HL-60 (cell line): ENCODE results near the gene AGBL4.
A peak's percentile ranks its signal among the peaks of the same experiment; 100 is the strongest.

Experiments
- DNase-seq, 2 experiments: peaks; one replicate each; pipeline ENCODE4 v3.0.0-alpha.2; 2010 to 2020; ENCODE audit warnings: low read depth in 1 of 2, low spot score in 1 of 2
- H3K27ac ChIP-seq: fragments of 250-450 bp; sonication (Bioruptor Pico); replicated peaks from 2 replicates; pipeline ENCODE4 v1.5.1; 2020; ENCODE audit warnings: mild to moderate bottlenecking, moderate library complexity
- H3K27me3 ChIP-seq: fragments of 250-450 bp; sonication (Bioruptor Pico); 2 replicates; pipeline ENCODE4 v1.5.1; 2021; ENCODE audit warnings: mild to moderate bottlenecking, moderate library complexity; ENCODE audit not compliant: insufficient read depth, poor library complexity, severe bottlenecking
- H3K4me3 ChIP-seq: replicated peaks from 2 replicates; pipeline ENCODE4 v1.5.1; 2011; ENCODE audit warnings: mild to moderate bottlenecking, control low read depth, low read length; ENCODE audit not compliant: insufficient read depth
- CTCF ChIP-seq: IDR thresholded peaks from one replicate; pipeline ENCODE4 v1.5.1; 2011; ENCODE audit warnings: low read length, control low read depth, inconsistent platforms; ENCODE audit not compliant: insufficient read depth
- GABPA ChIP-seq: IDR thresholded peaks from 2 replicates; pipeline ENCODE4 v1.6.1; 2012; ENCODE audit warnings: low read depth
- POLR2AphosphoS5 ChIP-seq: IDR thresholded peaks from 2 replicates; pipeline ENCODE4 v1.6.1; 2012; ENCODE audit warnings: low read depth
- SPI1 ChIP-seq: IDR thresholded peaks from 2 replicates; pipeline ENCODE4 v1.6.1; 2012; ENCODE audit warnings: low read depth, mild to moderate bottlenecking, borderline replicate concordance
- TF ChIP-seq, protein P1 (sequence below): IDR thresholded peaks from 2 replicates; pipeline ENCODE4 v1.6.1; 2012; ENCODE audit warnings: low read depth; ENCODE audit not compliant: insufficient replicate concordance

Gene AGBL4

DNA sequence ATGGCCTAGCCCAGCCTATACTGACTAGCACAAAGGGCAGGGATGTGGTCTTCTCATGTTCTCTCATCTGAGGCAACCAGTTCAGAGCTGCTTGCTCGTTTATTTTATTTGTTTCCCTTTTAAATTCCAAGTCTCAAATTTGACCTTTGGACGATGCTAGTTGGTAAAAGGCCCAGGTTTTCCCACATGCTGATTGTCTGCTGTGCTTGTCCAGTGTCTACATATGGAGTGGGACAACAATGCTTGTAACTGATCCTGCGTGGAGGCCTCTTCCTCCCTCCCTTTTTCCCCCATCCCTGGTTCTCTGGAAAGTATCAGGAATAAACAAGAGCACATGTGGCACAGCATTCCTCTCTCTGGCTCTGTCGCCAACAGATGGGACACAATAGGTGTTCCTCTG lies 1213.0 kb downstream of the AGBL4 start:
- no peak overlapping the region for H3K27ac ChIP-seq
- no peaks in the 10 kb centered on the region for H3K27me3 ChIP-seq
- no peak for DNase-seq
- no peak overlapping the region for H3K4me3 ChIP-seq
- no peak for TF ChIP-seq GABPA
- no peak for TF ChIP-seq CTCF

- H3K27me3 ChIP-seq = no peaks in the 10 kb centered on the region
- TF ChIP-seq SPI1 (no peak), POLR2AphosphoS5 (no peak), CTCF (no peak), GABPA (no peak)
- TF ChIP-seq, protein P1, sequence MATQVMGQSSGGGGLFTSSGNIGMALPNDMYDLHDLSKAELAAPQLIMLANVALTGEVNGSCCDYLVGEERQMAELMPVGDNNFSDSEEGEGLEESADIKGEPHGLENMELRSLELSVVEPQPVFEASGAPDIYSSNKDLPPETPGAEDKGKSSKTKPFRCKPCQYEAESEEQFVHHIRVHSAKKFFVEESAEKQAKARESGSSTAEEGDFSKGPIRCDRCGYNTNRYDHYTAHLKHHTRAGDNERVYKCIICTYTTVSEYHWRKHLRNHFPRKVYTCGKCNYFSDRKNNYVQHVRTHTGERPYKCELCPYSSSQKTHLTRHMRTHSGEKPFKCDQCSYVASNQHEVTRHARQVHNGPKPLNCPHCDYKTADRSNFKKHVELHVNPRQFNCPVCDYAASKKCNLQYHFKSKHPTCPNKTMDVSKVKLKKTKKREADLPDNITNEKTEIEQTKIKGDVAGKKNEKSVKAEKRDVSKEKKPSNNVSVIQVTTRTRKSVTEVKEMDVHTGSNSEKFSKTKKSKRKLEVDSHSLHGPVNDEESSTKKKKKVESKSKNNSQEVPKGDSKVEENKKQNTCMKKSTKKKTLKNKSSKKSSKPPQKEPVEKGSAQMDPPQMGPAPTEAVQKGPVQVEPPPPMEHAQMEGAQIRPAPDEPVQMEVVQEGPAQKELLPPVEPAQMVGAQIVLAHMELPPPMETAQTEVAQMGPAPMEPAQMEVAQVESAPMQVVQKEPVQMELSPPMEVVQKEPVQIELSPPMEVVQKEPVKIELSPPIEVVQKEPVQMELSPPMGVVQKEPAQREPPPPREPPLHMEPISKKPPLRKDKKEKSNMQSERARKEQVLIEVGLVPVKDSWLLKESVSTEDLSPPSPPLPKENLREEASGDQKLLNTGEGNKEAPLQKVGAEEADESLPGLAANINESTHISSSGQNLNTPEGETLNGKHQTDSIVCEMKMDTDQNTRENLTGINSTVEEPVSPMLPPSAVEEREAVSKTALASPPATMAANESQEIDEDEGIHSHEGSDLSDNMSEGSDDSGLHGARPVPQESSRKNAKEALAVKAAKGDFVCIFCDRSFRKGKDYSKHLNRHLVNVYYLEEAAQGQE = no peak
- H3K27ac ChIP-seq = no peak overlapping the region
- H3K4me3 ChIP-seq = no peak overlapping the region
- DNase-seq = no peak
Observed at GRCh38 chr1:48808496-48808895, 1215.3 kb downstream of the AGBL4 start.

- TF ChIP-seq, protein P1 = no peak
- TF ChIP-seq POLR2AphosphoS5 (no peak), SPI1 (no peak), GABPA (no peak)
- H3K27me3 ChIP-seq = no peaks in the 10 kb centered on the region
- H3K4me3 ChIP-seq = no peak overlapping the region
- DNase-seq = no peak
- no peak overlapping the region for H3K27ac ChIP-seq
Observed at GRCh38 chr1:48807554-48808260, 1216.0 kb downstream of the AGBL4 start.

DNA sequence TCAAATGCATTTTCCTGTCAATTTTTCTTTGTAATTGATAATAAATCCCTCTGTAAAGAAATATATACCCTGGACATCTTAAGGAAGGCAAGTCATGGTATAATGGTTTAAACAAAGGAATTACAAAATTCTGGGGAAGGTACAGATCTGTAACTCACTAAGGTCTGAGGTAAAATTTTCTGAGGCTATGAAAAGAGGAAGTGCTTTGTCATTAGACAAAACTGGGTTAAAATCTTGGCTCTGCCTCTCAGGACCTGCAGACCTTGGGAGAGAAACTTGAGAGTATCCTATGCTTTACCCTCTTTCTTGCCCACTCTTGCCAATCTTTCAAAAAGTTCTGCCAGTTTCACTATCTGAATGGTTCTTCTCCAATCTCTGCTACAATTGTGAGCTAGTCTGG lies 1220.3 kb downstream of the AGBL4 start:
- no peak overlapping the region for H3K27ac ChIP-seq

DNA sequence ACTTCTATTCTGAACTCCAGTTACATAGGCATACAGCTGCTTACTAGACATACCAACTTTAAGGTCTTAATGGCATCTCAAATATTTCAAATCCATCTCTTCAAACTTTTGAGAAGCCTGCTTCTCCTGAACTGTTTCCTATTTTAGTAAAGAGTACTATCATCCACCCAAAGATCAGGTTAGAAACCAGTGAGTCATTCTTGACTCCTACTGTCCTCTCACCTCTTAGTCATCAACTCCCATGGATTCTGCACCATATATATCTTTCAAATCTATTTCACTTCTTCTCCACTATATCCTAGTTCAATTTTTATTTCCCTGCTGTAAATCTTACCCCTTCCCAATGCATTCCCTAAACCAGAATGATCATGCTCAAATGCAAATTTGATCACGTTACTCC lies 1228.9 kb downstream of the AGBL4 start:
- H3K27me3 ChIP-seq = no peaks in the 10 kb centered on the region
- no peak overlapping the region for H3K4me3 ChIP-seq
- TF ChIP-seq, protein P1 = no peak
- no peak for TF ChIP-seq GABPA
- no peak for TF ChIP-seq POLR2AphosphoS5
- no peak for TF ChIP-seq CTCF
- TF ChIP-seq SPI1 = no peak
- DNase-seq = no peak
- H3K27ac ChIP-seq = peak overlapping the region; percentile 62

More for the DNA sequence above, 1220.3 kb downstream of the AGBL4 start:
- Histone ChIP-seq H3K4me3 (no peak overlapping the region), H3K27me3 (no peaks in the 10 kb centered on the region)
- DNase-seq = no peak
- TF ChIP-seq SPI1 (peak; percentile 98), POLR2AphosphoS5 (no peak)
